ENCODE results near the gene NES.

NES gene

DNA sequence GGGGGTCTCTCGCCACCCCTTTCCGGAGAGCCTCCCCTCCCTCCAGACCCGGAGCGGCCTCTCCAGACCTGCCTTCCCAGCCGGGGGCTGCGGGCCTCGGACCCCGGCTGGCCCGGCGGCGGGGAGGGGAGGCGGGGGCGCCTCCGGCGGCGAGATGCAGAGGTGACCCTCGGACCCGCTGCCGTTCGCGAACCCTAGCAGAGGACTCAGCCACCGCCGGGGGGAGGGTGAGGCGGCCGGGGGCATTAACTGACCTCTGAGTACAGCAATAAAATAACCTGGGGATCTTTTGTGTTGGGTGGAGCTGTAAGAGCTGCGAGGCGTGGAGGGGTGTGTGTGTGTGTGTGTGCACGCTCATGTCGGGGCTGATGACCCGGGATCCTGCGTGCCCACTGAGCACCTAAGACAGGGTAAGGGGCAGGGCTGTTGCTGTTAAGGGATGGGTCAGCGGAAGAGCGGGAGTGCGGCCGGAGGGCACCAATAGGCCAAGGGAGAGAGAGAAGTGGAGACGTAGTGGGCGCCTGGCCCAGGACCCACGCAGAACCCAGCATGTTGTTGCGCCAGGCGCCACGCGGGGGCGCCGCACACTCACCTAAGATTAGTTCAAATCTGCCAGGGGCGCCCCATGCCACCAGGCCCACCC lies 51.6 kb downstream of the NES start (continued):
- TF ChIP-seq ZNF221 (tag by site-specific recombination; IDR thresholded peaks at IDR 0.05; ENCODE audit: borderline replicate concordance): no peak
- no peak for TF ChIP-seq ZNF132 (tag by site-specific recombination; IDR thresholded peaks at IDR 0.05; ENCODE audit: borderline replicate concordance)
- 0 out of 2 replicates have a peak, but pooled peaks have one; percentile 43 for TF ChIP-seq ZNF24 (tag by site-specific recombination; IDR thresholded peaks at IDR 0.05)
- no peak for TF ChIP-seq ZNF670 (tag by site-specific recombination; IDR thresholded peaks at IDR 0.05; ENCODE audit: low read depth)
- TF ChIP-seq BCL11A (tag by site-specific recombination; IDR thresholded peaks at IDR 0.05; ENCODE audit: low read depth): peak; percentile 39; the same call in 1 of the 2 replicates
- TF ChIP-seq ZNF629 (tag by site-specific recombination; IDR thresholded peaks at IDR 0.05): no peak
- no peak for TF ChIP-seq YY2 (tag by site-specific recombination; IDR thresholded peaks at IDR 0.05)
- no peak for TF ChIP-seq ZNF184 (tag by site-specific recombination; IDR thresholded peaks at IDR 0.05)
- TF ChIP-seq ZNF248 (tag by site-specific recombination; IDR thresholded peaks at IDR 0.05): no peak
- TF ChIP-seq MEIS1 (CRISPR knock-in tag; IDR thresholded peaks at IDR 0.05; ENCODE audit: borderline replicate concordance): no peak
- no peak for TF ChIP-seq ZNF514 (tag by site-specific recombination; IDR thresholded peaks at IDR 0.05)
- peak; percentile 64 for TF ChIP-seq GLIS2 (tag by site-specific recombination; IDR thresholded peaks at IDR 0.05)
- no peak for TF ChIP-seq ZNF677 (tag by site-specific recombination; IDR thresholded peaks at IDR 0.05)
- TF ChIP-seq ZNF501 (tag by site-specific recombination; IDR thresholded peaks at IDR 0.05): peak; percentile 45; the same call in 1 of the 2 replicates
- TF ChIP-seq SP7 (tag by site-specific recombination; IDR thresholded peaks at IDR 0.05): peak; percentile 47; the same call in 1 of the 2 replicates
- no peak for TF ChIP-seq ZNF48 (tag by site-specific recombination; IDR thresholded peaks at IDR 0.05)
- TF ChIP-seq ZNF473 (tag by site-specific recombination; IDR thresholded peaks at IDR 0.05): no peak
- TF ChIP-seq, protein P1, sequence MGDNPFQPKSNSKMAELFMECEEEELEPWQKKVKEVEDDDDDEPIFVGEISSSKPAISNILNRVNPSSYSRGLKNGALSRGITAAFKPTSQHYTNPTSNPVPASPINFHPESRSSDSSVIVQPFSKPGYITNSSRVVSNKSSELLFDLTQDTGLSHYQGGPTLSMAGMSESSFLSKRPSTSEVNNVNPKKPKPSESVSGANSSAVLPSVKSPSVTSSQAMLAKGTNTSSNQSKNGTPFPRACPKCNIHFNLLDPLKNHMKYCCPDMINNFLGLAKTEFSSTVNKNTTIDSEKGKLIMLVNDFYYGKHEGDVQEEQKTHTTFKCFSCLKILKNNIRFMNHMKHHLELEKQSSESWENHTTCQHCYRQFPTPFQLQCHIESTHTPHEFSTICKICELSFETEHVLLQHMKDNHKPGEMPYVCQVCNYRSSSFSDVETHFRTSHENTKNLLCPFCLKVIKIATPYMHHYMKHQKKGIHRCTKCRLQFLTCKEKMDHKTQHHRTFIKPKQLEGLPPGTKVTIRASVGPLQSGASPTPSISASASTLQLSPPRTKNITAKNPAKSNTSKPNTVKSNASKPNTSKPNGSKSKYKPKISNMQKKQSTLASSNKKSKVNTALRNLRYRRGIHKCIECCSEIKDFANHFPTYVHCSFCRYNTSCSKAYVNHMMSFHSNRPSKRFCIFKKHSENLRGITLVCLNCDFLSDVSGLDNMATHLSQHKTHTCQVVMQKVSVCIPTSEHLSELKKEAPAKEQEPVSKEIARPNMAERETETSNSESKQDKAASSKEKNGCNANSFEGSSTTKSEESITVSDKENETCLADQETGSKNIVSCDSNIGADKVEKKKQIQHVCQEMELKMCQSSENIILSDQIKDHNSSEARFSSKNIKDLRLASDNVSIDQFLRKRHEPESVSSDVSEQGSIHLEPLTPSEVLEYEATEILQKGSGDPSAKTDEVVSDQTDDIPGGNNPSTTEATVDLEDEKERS (tag by site-specific recombination; IDR thresholded peaks at IDR 0.05): no peak
- TF ChIP-seq ZNF19 (tag by site-specific recombination; IDR thresholded peaks at IDR 0.05; ENCODE audit: low read depth): no peak
- TF ChIP-seq OSR2 (tag by site-specific recombination; IDR thresholded peaks at IDR 0.05): no peak
- no peak for TF ChIP-seq FEZF1 (tag by site-specific recombination; IDR thresholded peaks at IDR 0.05)
- TF ChIP-seq, protein P2, sequence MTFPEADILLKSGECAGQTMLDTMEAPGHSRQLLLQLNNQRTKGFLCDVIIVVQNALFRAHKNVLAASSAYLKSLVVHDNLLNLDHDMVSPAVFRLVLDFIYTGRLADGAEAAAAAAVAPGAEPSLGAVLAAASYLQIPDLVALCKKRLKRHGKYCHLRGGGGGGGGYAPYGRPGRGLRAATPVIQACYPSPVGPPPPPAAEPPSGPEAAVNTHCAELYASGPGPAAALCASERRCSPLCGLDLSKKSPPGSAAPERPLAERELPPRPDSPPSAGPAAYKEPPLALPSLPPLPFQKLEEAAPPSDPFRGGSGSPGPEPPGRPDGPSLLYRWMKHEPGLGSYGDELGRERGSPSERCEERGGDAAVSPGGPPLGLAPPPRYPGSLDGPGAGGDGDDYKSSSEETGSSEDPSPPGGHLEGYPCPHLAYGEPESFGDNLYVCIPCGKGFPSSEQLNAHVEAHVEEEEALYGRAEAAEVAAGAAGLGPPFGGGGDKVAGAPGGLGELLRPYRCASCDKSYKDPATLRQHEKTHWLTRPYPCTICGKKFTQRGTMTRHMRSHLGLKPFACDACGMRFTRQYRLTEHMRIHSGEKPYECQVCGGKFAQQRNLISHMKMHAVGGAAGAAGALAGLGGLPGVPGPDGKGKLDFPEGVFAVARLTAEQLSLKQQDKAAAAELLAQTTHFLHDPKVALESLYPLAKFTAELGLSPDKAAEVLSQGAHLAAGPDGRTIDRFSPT (tag by site-specific recombination; IDR thresholded peaks at IDR 0.05): peak; percentile 93
- no peak; the same call in 1 of the 2 replicates for TF ChIP-seq ZNF76 (tag by site-specific recombination; IDR thresholded peaks at IDR 0.05; ENCODE audit: borderline replicate concordance, low read depth)
- no peak for TF ChIP-seq ZNF530 (tag by site-specific recombination; IDR thresholded peaks at IDR 0.05; ENCODE audit: low read depth)
- TF ChIP-seq ZNF624 (tag by site-specific recombination; IDR thresholded peaks at IDR 0.05): no peak
- TF ChIP-seq ZEB2 (tag by site-specific recombination; IDR thresholded peaks at IDR 0.05): peak; percentile 66
- TF ChIP-seq ZNF174 (tag by site-specific recombination; IDR thresholded peaks at IDR 0.05): no peak
- TF ChIP-seq ZNF776 (tag by site-specific recombination; IDR thresholded peaks at IDR 0.05; ENCODE audit: borderline replicate concordance): no peak
- no peak for TF ChIP-seq ZNF354C (tag by site-specific recombination; IDR thresholded peaks at IDR 0.05; ENCODE audit: borderline replicate concordance, low read depth)
- TF ChIP-seq, protein P3, sequence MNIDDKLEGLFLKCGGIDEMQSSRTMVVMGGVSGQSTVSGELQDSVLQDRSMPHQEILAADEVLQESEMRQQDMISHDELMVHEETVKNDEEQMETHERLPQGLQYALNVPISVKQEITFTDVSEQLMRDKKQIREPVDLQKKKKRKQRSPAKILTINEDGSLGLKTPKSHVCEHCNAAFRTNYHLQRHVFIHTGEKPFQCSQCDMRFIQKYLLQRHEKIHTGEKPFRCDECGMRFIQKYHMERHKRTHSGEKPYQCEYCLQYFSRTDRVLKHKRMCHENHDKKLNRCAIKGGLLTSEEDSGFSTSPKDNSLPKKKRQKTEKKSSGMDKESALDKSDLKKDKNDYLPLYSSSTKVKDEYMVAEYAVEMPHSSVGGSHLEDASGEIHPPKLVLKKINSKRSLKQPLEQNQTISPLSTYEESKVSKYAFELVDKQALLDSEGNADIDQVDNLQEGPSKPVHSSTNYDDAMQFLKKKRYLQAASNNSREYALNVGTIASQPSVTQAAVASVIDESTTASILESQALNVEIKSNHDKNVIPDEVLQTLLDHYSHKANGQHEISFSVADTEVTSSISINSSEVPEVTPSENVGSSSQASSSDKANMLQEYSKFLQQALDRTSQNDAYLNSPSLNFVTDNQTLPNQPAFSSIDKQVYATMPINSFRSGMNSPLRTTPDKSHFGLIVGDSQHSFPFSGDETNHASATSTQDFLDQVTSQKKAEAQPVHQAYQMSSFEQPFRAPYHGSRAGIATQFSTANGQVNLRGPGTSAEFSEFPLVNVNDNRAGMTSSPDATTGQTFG (tag by site-specific recombination; IDR thresholded peaks at IDR 0.05; ENCODE audit: borderline replicate concordance): no peak
- no peak for TF ChIP-seq ZBTB21 (tag by site-specific recombination; IDR thresholded peaks at IDR 0.05)
- TF ChIP-seq SP3 (tag by site-specific recombination; IDR thresholded peaks at IDR 0.05): no peak
- no peak for TF ChIP-seq ZBTB20 (tag by site-specific recombination; IDR thresholded peaks at IDR 0.05)
- no peak for TF ChIP-seq ZBTB1 (tag by site-specific recombination; IDR thresholded peaks at IDR 0.05)
- no peak for TF ChIP-seq ZNF792 (tag by site-specific recombination; IDR thresholded peaks at IDR 0.05)
- no peak for TF ChIP-seq OVOL3 (tag by site-specific recombination; IDR thresholded peaks at IDR 0.05)

Data from HEK293 (cell line).